ENCODE data around the gene PPFIBP1. TPM values are rescaled to one million over a fixed set of nuclear protein-coding genes. Genes with fewer than 3 reads are reported as not detected.

Gene PPFIBP1
- total and polyA plus RNA-seq, 9 of the 15 experiments (the other 6 are each of a cell fraction or from before 2014, with no cell fraction given) = 0.46 to 3.5 (median 1.8) TPM

DNA sequence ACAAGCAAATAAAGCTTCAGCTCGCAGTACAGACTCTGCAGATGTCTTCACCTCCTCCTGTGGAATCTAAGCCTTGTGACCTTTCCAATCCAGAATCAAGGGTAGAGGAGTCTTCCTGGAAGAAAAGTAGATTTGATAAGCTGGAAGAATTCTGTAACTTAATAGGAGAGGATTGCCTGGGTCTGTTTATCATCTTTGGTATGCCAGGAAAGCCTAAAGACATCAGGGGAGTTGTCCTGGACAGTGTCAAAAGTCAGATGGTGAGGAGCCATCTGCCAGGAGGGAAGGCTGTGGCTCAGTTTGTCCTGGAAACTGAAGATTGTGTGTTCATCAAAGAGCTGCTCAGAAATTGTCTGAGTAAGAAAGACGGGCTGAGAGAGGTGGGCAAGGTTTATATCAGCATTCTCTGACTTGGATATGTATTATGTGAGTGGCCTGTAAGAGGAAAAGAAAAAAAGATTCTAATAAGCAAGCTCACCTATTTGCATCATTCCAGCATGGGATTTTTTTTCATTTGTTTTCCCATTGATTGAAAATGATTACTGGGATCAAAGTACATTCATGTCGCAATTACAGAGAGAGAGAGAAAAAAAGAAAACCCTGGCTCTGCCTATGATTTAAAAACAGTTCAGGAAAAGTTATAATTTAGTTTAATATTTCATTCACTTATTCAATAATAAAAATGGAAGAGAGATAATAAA lies 173.0 kb downstream of the PPFIBP1 start (continued):
- TF ChIP-seq RERE (CRISPR knock-in tag; IDR thresholded peaks at IDR 0.05; ENCODE audit: borderline replicate concordance) (no peak), HDAC8 (tag; IDR thresholded peaks at IDR 0.05) (no peak), NFE2 (IDR thresholded peaks at IDR 0.05; ENCODE audit: low read depth) (no peak)

Data from K562 (cell line).